ES-I3 (cell line): ENCODE results near the gene FBXW2.

Experiments used
- H3K36me3 ChIP-seq: 2 replicates; pipeline ENCODE4 v1.6.1; 2013; ENCODE audit warnings: mild to moderate bottlenecking, low read length, control low read depth, moderate library complexity; ENCODE audit not compliant: insufficient read depth
- H3K4me1 ChIP-seq: 2 replicates; pipeline ENCODE4 v1.6.1; 2013; ENCODE audit warnings: mild to moderate bottlenecking, control low read depth, low read length; ENCODE audit not compliant: insufficient read depth
- H3K9ac ChIP-seq: 2 replicates; pipeline ENCODE4 v1.6.1; 2013; ENCODE audit warnings: low read depth, mild to moderate bottlenecking, low read length, moderate library complexity
- H3K9me3 ChIP-seq: 2 replicates; pipeline ENCODE4 v1.6.1; 2013; ENCODE audit warnings: mild to moderate bottlenecking, low read length, moderate library complexity; ENCODE audit not compliant: control insufficient read depth, insufficient read depth

Gene FBXW2

GRCh38 chr9:120725907-120726306 is 67.3 kb downstream of the FBXW2 start:
- no peaks in the 10 kb centered on the region for H3K36me3 ChIP-seq
- no peaks in the 10 kb centered on the region for H3K4me1 ChIP-seq
- no peak overlapping the region for H3K9ac ChIP-seq
- no peaks in the 10 kb centered on the region for H3K9me3 ChIP-seq

GRCh38 chr9:120724757-120725400 is 68.3 kb downstream of the FBXW2 start:
- no peak overlapping the region for H3K9ac ChIP-seq
- no peaks in the 10 kb centered on the region for H3K36me3 ChIP-seq
- H3K4me1 ChIP-seq = no peaks in the 10 kb centered on the region
- H3K9me3 ChIP-seq = no peaks in the 10 kb centered on the region

GRCh38 chr9:120723565-120723964 is 69.7 kb downstream of the FBXW2 start:
- no peaks in the 10 kb centered on the region for H3K36me3 ChIP-seq
- H3K9me3 ChIP-seq = no peaks in the 10 kb centered on the region
- H3K4me1 ChIP-seq = no peaks in the 10 kb centered on the region
- no peak overlapping the region for H3K9ac ChIP-seq

GRCh38 chr9:120720404-120720803 is 72.8 kb downstream of the FBXW2 start:
- no peak overlapping the region for H3K9ac ChIP-seq
- H3K36me3 ChIP-seq = no peaks in the 10 kb centered on the region
- no peaks in the 10 kb centered on the region for H3K4me1 ChIP-seq
- no peaks in the 10 kb centered on the region for H3K9me3 ChIP-seq

- no peak overlapping the region for H3K9ac ChIP-seq
- no peaks in the 10 kb centered on the region for H3K4me1 ChIP-seq
- H3K36me3 ChIP-seq = no peaks in the 10 kb centered on the region
- no peaks in the 10 kb centered on the region for H3K9me3 ChIP-seq
These were observed 74.9 kb downstream of the FBXW2 start for GRCh38 chr9:120718316-120718715.

GRCh38 chr9:120717176-120717575 is 76.0 kb downstream of the FBXW2 start:
- Histone ChIP-seq H3K9me3 (no peaks in the 10 kb centered on the region), H3K36me3 (no peaks in the 10 kb centered on the region), H3K4me1 (no peaks in the 10 kb centered on the region; the same call in 1 of the 2 replicates)

GRCh38 chr9:120716483-120716882 is 76.7 kb downstream of the FBXW2 start:
- Histone ChIP-seq H3K9me3 (no peaks in the 10 kb centered on the region), H3K9ac (no peak overlapping the region), H3K36me3 (no peaks in the 10 kb centered on the region), H3K4me1 (no peaks in the 10 kb centered on the region; the same call in 1 of the 2 replicates)

More at GRCh38 chr9:120717176-120717575, 76.0 kb downstream of the FBXW2 start:
- H3K9ac ChIP-seq = no peak overlapping the region

- Histone ChIP-seq H3K9ac (peak overlapping the region; percentile 87; the same call in 1 of the 2 replicates), H3K4me1 (no peaks in the 10 kb centered on the region; the same call in 1 of the 2 replicates), H3K36me3 (no peaks in the 10 kb centered on the region), H3K9me3 (no peaks in the 10 kb centered on the region)
These were observed 77.8 kb downstream of the FBXW2 start for GRCh38 chr9:120715389-120715924.

- H3K9me3 ChIP-seq = no peaks in the 10 kb centered on the region
- peak overlapping the region; percentile 87 for H3K9ac ChIP-seq
- no peaks in the 10 kb centered on the region for H3K36me3 ChIP-seq
- no peaks in the 10 kb centered on the region; the same call in 1 of the 2 replicates for H3K4me1 ChIP-seq
These were observed 78.3 kb downstream of the FBXW2 start for GRCh38 chr9:120714846-120715388.

GRCh38 chr9:120714088-120714845 is 78.9 kb downstream of the FBXW2 start, which contains the start of gene MEGF9:
TSS of gene MEGF9 (minus strand) at chr9:120714470. CDS start at chr9:120714358, 112 bp downstream.
- Histone ChIP-seq H3K36me3 (no peaks in the 10 kb centered on the region; the same call in 1 of the 2 replicates), H3K9me3 (no peaks in the 10 kb centered on the region), H3K9ac (peak within 1 kb of the TSS; percentile 87), H3K4me1 (no peaks in the 10 kb centered on the region; the same call in 1 of the 2 replicates)

- Histone ChIP-seq H3K36me3 (no peaks in the 10 kb centered on the region; the same call in 1 of the 2 replicates), H3K4me1 (no peaks in the 10 kb centered on the region; the same call in 1 of the 2 replicates), H3K9me3 (no peaks in the 10 kb centered on the region), H3K9ac (peak overlapping the region; percentile 87)
These were observed 79.7 kb downstream of the FBXW2 start for GRCh38 chr9:120713257-120714087.

- Histone ChIP-seq H3K9me3 (no peaks in the 10 kb centered on the region), H3K9ac (peak overlapping the region; percentile 87; the same call in 1 of the 2 replicates), H3K4me1 (no peaks in the 10 kb centered on the region; the same call in 1 of the 2 replicates), H3K36me3 (no peaks in the 10 kb centered on the region; the same call in 1 of the 2 replicates)
These were observed 80.6 kb downstream of the FBXW2 start for GRCh38 chr9:120712539-120713031.

GRCh38 chr9:120711841-120712538 is 81.2 kb downstream of the FBXW2 start:
- no peaks in the 10 kb centered on the region; the same call in 1 of the 2 replicates for H3K4me1 ChIP-seq
- H3K9ac ChIP-seq = no peak overlapping the region
- no peaks in the 10 kb centered on the region for H3K9me3 ChIP-seq
- H3K36me3 ChIP-seq = no peaks in the 10 kb centered on the region; the same call in 1 of the 2 replicates
